NCI-H345 (cell line): ENCODE measurements around the gene DNASE1L1.

ENCODE experiments used
- DNase-seq: peaks from one replicate; lab custom pipeline; 2025; lab: John Stamatoyannopoulos, UW

DNASE1L1 gene

DNA sequence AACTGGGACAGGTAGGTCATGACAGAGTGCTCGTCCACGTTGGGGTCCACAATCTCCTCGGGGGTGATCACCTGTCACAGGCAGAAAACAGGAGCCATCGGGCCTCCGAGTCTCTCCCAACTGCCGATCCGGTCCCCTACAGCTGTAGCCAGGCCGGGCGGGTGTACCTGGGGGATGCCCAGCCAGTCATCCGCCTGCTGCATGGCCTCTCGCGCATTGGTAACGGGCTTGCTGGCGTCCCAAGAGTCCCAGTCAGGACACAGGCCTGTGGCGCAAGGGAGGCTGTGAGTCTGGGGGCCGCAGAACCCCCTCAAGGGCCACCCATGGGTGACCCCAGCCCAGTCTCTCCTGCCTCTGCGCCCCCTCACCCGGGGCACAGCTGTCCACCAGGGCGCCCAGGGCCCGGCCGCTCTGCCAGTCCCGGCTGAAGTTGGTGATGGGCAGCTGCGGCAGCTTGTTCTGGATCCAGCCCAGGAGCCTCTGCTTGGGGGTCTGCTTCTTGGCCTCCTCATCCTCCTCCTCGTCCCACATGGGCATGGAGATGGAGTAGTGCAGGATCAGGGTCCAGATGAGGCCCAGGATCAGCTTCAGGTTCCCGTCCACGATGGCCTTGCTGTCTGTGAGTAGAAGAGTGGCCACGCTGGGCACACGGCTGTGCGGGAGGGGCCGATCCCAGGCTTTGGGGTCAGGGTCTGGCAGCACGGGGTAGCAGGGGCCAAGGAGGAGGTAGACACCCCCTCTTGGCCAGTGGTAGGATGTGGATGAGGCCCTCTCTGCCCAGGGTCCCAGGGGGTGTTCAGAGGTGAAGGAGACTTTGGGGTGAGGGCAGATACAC is 41.4 kb downstream of the DNASE1L1 start:
- no peak for DNase-seq

DNA sequence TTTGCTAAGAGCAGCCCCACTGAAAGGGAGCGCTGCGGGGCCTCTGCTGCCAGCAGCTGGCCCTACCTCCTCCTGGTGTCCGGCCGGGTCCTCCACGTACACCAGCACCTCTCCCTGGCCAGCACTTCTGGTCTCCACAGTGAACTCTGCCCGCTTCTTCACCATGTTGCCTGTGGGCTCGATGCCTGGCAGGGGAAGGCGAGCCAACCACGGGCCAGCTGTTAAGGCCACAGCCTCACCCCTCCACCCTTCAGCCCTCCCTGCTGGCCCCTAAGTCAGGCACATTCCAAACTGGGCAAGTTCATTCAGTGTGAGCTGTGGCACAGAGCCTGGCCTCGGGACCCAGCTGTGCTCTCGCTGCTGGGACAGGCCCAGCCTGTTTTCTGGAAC is 42.4 kb downstream of the DNASE1L1 start:
- DNase-seq: no peak

DNA sequence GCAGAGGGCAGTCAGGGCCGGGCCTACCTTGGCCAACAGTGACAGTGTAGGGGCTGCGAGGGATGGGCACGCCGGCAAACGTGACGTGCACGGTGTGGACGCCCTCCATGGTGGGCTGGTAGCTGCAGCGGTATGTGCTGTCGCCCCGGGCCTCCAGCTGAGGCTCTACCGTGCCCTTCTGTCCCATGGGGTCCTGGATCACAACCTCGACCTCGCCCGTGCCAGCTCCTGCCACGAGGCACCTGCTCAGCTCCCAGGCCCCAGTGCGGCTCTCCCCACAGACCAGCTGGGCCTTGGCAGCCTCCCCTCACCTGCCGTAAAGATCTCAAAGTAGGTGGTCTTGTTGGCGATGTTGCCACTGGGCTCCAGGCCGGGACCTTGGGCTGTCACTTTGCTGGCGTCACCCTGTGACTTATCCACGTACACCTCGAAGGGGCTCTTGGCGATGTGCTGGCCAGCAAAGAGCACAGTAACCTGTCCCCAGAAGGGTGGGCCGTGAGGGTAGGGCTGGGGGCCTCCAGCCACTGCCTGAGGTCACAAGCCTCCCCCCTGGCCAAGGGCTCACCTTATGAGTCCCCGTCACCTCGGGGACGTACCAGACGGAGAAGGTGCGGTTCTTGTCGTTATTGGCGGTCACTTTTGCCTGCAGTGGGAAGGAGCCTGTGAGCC is 42.9 kb downstream of the DNASE1L1 start:
- no peak for DNase-seq

DNA sequence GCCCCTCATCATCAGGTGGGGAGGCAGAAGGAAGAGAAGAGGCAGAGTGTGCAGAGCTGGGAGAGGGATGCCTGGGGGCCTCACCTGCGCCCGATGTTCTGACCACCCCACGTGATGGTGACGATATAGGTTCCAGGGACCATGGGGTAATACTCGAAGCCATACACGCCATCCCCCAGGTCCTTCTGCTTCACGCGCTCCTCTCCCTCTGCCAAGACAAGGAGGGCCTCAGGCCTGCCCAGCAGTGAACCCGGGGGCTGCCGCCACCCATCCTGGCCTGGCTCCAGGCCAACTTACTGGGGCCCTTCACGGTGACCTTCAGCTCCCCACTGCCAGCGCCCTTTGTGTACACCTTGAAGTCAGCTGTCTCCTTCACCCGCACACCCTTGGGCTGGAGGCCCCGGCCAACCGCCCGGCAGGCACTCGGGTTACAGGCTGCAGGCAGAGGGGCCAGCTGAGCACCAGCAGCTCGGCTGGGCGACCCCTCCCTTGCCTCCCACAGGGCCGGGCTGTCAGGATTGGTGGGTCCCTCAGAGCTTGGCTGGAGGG is 43.9 kb downstream of the DNASE1L1 start:
- no peak for DNase-seq

DNA sequence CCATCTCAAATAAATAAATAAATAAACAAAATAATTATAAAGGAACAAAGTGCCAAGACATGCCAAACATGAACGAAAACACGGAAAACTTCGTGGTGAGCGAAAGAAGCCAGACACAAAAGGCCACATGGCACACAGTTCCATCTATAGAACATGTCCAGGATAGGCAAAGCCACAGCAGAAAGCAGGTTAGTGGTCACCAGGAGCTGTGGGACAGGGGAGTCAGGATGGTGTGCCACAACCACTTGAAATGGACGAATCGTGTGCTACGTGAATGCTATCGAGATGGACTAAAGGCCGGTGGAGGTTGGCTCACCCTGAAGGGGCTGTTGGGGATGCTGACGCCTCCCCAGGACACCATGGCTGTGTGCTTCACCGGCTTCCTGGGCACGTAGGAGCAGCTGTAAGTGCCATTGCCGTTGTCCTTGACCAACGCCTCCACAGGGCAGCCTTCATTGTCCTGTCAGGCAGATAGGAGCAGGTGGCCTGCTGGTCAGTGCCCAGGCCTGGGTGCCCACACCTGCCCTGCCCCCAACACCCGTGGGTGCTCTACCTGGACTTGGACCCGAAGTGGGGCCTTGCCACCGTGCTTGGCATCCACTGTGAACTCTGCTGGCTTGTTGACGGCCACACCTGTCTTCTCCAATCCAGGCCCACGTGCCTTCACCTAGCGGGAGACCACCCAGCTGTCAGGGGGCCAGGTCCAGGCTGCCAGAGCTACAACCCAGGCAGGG is 45.2 kb downstream of the DNASE1L1 start:
- no peak for DNase-seq

DNA sequence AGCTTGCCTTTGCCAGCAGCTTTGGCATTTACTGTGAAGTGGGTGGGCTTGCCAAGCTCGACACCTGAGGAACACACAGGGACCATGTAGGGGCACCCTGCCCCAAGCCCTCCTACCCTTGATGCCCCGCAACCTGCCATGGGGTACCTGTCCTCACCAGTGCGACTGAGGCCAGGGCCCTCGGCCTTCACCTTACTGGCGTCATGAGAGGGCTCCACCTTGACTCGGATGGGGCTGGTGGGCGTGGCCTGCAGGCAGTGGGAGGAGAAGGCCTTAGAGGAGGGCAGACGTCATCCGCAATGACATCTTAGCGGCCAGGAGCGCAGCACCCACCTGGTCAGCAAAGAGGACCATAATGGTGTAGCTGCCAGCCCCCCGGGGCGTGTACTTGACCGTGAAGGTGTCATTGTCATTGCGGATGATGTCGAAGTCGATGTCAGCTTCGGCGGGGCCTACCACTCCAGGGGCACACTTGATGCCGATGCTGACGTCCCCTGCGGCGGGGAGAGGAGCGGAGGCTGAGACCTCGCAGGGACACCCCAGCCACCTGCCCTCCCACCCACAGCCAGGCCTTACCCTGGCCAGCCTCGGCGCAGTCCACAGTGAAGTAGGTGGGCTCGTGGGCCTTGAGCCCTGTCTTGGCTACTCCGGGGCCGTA is 46.8 kb downstream of the DNASE1L1 start:
- no peak for DNase-seq

DNA sequence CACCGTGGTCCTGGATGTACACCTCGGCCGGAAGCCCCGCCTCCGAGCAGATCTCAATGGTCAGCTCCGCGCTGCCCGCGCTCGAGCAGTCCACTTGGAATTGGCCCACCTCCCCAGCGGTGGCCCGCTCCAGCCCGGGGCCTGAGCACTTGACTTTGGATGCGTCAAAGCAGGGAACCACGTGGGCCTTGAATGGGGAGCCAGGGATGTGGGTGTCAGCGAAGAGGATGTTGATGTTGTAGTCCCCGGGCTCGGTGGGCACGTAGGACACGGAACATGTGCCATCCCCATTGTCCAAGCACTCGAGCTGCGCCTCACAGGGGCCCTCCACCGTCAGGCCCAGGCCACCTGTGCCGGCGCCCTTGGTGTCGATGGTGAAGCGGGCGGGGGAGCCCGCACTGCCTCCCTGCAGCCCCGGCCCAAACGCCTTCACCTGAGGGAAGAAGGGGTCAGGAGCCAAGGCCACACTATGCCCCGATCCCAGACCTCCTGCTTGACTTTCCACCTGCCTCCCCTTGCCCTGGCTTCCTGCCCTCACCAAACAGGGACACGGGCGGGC is 48.8 kb downstream of the DNASE1L1 start:
- no peak for DNase-seq

DNA sequence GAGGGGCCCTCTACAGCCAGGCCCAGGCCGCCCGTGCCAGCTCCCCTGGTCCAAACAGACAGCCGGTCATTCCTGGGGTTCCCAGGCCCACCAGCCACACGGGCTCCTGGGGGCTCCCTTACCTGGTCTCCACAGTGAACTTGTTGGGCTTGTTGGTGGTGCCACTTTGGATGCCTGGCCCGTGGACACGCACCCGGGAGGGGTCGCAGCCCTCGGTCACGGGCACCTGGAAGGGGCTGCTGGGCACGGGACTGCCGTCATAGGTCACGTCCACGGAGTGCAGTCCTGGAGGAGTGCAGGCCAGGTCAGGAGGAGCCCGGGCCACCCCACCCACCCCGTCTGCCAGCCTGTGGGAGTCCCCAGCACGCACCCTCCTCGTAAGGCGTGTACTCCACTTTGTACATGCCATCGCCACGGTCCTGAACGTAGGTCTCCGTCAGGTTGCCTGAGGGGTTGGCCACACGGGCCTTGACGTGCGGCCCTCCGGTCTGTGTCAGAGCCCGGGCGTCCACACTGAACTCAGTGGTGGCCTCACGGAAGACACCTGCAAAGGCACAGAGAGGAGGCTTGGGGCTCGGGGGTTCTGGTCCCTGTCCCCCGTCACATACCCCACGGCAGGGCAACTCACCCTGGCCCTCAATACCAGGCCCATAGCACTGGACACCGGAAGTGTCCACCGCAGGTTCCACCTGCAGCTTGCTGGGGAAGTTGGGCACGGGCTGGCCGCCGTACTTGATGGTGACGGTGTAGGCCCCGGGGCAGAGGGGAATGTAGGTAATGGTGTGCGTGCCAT is 49.5 kb downstream of the DNASE1L1 start:
- DNase-seq: no peak

DNA sequence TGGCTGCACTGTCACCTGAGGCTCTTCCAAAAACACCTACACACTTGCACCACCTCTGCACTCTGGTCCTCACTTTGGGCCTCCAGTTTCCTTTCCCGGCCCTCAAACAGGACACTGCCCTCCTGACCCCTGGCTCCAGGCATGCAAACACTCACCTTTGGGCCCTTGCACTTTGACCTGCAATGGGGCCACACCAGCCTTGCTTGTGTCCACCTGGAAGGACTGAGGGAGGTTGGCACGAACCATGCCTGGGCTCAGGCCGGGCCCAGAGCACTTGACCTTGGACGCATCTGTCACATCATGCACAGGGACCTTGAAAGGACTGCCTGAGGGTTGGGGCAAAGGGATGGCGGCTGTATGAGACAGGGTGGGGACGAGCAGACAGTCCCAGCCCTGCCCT is 50.2 kb downstream of the DNASE1L1 start:
- no peak for DNase-seq

DNA sequence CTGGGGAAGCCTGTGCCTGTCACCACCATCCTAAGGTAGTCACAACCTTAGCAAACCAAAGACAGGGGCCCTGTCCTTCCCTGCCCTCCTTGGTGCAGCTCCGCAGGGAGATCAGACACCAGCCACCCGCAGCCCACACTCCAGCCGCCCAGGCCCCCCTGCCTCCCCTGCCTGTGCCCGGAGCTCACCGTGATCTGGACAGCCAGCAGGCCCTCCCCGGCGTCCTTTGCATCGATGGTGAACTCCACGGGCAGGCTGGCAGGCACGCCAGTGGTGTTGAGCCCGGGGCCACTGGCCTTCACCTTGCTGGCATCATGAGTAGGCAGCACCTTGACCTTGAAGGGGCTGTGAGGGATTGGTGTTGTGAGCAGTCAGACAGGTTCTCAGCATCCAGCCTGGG is 51.0 kb downstream of the DNASE1L1 start:
- no peak for DNase-seq

DNA sequence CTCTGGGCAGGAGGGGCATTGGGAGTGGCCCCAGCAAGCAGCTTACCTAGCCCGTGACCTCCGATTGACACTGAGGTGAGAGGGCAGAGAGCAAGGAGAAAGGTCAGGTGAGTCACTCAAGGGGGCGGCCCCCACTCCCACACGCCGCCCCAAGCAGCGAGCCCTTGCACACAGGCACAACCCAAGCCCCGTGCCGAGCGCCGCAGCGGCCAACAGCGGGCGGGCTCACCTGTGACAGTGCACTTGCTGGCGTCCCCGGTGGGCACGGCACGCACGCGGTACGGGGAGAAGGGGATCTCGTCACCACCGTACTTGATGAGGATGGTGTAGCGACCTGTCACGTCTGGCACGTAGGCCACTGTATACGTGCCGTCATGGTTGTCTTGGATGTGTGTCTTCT is 51.8 kb downstream of the DNASE1L1 start:
- DNase-seq: no peak

DNA sequence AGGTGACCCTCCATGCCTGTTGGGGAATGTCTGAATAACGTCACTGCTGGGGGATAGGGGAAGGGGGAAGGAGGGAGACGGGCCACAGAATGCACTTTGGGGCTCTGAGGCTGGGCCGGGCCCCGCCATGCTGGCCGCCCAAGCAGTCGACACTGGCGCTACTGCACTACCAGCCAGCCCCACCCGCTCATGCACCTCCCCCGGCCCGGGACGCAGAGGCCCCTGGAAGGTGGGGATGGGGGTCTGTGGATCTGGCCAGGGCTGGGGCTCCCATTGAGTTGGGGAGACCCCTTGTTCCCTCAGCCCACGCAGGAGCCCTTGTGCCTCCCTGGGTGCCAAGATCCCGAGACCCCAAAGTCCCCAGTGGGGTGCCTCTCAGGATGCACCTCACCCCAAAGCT is 52.5 kb downstream of the DNASE1L1 start:
- DNase-seq: no peak

DNA sequence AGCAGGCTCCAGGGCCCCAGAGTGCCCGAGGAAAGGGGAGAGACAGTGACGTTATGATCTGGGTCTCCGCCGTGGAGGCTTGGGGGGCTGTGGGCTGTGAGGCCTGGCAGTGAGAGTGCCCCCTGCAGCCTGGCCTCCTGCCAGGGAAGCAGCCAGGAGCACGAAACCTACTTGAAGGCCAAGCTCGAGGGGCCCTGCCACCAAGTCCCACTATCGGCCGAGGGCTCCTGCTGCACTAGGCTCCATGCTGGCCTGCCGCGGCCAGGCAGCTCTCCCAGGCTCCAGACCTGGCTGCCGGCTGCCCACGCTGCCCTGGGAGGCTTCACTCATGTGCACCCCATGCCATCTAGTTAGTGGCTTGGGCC is 53.3 kb downstream of the DNASE1L1 start:
- no peak for DNase-seq

DNA sequence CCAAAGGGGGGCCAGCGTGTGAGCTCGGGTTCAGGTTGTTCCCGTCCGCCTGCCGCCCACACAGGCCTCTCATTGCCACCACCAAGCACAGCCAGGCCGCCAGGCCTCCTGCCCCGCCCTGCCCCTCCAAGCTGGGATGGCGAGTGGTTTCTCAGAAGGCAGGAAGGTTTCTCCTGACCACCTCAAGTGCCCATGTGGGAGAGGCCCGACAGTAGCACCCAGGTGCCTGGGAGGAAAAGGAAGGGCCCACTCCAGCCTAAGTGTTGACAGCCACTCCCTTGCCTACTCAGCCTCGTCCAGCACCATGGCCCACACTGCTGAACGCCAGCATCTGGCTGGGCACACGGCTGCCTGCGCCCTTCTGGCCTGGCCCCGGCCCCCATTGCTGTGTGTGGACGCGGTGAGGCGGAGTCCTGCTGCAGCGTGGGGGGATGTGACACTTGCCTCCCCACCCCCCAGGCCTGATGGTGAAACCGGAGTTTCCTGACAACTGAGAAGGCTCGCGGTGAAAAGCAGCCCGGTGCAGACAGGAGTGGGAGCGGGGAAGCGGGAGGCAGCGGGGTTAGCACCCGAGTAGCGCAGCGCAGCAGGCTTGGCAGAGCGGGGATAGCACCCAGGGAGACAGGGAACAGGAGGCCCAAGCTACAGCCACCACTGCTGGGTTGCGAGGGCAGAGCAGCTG is 53.8 kb downstream of the DNASE1L1 start:
- no peak for DNase-seq

DNA sequence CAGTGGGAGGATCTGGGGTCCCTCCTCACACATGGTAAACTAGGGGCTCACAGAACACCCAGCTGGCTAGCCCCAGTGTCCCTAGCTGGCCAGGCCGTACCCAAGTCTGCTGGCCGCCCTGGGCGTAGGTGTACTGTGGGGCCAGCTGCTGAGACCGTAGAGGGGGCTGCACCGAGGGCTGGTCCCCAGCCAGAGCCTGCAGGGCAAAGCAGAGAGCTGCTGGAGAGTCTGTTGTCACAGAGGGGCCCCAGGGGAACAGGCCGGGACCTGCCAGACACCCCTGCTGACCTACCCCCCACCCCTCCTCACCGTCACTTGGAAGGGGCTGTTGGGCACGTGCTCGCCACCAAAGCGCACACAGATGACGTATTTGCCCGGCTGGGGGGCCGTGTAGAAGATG is 54.5 kb downstream of the DNASE1L1 start:
- no peak for DNase-seq

DNA sequence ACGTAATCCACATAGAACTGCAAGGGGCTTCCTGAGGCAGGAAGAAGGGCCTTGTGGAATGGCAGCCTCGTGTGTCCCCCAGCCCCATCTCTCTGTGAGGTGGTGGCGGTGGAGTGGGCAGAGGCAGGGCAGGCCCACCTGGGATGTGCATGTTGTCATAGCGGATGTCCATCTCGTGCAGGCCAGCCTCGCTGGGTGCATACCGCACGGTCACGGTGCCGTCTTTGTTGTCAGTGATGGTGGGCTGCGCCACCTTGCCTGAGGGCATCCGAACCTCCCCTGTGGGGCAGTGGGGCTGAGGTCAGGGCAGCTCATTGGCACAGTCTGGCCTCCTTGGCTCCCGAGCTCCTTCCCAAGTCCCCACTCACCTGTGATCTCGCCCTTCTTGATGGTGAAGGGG is 55.0 kb downstream of the DNASE1L1 start:
- no peak for DNase-seq

DNA sequence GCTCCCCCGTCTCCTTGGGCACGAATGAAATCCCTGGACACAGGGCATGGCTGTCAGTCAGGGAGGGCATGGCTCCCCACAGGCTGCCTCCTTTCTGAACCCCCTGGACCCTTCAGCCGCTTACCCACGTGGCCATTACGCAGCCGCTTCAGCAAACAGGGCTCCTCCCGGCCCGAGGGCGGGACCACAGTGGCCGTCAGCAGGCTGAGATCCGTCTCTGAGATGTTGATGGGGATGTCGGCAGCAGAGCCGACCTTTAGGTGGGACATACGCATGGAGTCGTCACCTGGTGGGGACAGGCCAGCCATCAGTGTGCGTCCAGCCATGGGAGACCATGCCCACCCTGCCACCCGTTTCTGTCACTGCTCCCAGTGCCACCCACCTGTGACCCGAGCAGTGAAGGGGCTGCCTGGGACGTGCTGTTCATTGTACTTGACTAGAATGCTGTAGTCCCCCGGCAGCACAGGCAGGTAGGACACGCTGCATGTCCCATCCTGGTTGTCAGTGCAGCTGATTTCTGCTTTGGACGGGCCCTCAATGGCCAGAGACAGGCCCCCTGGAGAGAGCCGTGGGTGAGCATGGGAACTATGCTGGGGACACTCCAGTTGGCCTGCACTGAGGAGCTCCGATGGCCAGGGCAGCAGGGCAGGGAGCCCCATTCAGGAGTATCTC is 55.7 kb downstream of the DNASE1L1 start:
- DNase-seq: no peak

DNA sequence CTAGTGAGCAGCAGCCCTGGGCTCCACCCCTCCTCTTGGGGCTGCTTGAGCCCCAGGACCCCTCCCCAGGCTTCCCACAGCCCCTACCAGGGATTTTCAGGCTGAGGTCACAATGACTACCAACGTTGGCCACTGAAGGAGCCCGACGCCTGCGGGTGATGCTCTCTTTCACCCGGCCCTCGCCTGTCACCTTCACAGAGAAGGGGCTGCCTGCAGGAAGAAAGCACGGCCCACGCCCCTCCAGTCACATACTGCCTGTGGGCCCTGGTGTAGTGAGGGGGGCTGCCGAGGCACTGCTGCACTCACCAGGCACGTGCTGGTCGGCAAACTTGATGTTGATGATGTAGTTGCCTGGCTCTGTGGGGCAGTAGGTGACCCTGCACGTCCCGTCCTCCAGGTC is 56.6 kb downstream of the DNASE1L1 start:
- DNase-seq: no peak

DNA sequence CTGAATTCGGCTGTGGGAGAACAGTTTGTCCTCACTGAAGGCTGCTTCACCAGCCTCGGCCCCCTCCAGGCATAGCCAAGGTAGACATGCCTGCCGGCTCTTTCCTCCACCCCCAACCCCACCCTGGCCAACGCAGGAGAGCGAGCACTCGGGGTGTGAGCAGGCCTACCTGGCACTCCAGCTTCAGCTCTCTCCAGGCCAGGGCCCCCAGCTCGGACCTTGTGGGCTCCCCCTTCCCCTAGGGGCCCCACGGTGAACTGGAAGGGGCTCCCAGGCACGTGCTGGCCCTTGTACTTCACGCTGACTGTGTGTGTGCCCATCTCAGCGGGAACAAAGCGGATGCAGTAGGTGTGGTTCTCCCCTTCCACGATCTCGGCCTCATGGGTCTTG is 57.0 kb downstream of the DNASE1L1 start:
- no peak for DNase-seq
